HG03097 (cell line): ENCODE results near the gene ZBTB5.

ENCODE experiments used
- ATAC-seq: cut with Tn5 transposase; IDR thresholded peaks from one replicate; pipeline ENCODE4 v1.9.1; 2021; ENCODE audit not compliant: unreplicated experiment, low FRiP score

The ZBTB5 gene

DNA sequence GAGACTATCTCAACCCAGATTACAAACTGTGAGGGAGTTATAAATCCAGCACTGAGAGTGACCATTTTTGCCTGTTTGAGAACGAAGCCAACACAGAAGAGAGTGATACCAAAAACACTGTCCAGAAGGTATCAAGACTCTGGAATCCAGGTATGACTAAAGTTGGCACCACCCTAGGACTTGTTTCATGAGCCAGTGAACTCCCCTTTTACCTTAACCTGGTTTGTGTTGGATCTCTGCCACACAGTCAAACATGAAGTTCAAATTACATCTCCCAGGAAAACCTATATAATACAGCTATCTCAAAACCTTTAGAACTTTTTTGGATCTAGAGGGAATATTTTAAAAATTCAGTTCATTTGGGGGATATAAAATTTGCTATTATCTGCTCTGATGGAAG, 11.4 kb downstream of the ZBTB5 start:
- no peak for ATAC-seq

DNA sequence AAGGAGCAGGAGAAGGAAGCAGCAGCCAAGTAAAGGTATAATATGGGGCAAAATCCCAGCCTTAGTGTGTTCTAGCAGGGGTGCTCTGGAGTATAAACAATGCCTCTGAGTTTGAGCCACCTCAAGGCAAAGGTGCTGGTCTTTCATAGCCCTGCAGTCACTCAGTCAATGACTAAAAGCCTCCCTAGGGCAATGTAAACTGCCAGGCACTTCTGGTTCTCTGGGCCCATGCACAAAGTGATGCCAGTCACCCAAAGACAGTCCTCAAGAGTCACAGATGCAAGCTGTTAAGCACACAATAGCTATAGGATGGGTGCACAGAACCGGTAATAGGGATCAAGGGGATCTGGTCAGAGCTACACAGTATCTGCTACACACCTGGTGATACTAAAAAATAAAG, 12.6 kb downstream of the ZBTB5 start:
- no peak for ATAC-seq

DNA sequence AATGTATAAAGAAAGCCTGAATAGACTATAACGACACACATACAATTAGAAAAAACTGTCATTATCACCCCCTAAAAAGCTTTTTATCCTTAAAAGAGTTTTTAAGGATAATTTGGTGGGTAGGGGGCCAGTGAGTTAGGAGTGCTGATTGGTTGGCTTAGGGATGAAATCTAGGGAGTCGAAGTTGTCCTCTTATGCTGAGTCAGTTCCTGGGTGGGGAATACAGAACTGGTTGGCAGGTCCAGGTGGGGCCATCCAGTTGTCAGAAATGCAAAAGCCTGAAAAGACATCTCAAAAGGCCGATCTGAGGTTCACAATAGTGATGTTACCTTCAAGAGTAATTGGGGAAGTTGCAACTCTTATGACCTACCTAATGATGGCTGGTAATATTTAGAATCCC, 13.6 kb downstream of the ZBTB5 start:
- ATAC-seq = no peak

DNA sequence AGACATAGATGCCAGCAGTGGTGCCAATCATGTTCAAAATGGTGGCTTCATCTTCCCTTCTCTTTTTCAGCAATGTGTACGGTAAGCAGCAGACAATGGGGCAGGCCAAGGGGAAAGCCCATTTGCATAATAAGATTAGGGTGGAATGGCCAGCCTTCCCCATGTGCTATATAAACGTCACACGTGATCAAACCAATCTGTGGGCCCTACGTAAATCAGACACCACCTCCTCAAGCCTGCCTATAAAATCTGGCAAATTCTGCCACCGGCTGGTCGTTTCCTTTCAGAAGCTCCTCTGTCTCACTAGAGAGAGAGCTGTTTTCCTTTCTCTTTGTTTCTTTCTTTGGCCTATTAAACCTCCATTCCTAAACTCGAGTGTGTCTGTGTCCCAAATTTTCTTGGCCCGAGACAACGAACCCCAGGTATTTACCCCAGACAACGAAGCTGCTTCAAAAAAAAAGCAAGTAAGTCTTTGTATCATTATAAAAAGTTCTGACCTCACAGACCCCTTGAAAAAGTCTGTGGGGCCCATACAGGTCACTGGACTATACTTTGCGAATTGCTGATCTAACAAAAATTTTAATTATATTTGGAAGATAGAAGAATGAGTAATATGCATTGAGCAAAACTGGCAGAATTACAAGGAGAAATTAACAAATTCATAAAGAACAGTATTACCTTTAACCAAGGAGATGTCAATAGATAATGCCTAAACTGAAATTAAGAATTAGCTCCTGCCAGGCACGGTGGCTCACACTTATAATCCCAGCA, 15.2 kb downstream of the ZBTB5 start:
- no peak for ATAC-seq

DNA sequence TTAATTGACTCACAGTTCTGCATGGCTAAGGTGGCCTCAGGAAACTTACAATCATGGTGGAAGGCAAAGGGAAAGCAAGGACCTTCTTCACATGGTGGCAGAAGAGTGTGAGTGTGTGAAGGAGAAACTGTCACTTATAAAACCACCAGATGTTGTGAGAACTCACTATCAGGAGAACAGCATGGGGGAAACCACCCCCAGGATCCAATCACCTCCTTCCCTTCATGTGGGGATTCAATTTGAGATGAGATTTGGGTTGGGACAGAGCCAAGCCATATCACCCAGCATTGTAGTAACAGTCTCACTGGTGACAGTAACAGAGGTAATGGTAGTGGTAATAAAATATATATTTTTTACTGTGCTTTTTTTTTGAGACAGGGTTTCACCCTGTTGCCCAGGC, 18.1 kb downstream of the ZBTB5 start:
- ATAC-seq = no peak

DNA sequence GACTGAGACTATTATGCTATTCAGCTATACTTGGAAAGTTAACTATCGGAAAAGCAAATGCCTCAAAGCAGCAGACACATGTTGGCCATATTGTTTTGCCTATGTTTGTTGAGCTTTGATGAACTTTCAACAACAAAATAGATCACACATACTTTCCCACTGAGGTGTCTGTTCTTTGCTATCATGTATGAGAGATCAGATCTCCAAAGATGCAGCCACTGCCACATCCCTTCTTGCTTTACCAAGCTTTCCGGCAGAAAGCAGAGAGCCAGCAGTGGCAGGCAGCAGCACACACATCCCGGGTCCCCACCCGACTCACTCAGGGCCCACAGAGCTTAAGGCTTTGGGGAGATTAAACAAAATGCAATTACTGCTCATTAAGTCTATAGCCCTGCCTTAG, 18.8 kb downstream of the ZBTB5 start:
- no peak for ATAC-seq

DNA sequence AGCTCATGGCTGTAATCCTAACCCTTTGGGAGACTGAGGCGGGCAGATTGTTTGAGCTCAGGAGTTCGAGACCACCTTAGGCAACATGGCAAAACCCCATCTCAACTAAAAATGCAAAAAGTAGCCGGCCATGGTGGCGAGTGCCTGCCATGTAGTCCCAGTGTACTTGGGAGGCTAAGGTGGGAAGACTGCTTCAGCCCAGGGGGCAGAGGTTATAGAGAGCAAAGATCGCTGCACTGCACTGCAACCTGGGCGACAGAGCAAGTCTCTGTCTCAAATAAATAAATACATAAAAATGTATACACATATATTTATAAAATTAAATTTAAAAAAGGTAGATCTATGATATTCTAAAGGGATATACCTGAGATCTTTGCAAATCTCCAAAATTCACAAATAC, 19.4 kb downstream of the ZBTB5 start:
- ATAC-seq = no peak

DNA sequence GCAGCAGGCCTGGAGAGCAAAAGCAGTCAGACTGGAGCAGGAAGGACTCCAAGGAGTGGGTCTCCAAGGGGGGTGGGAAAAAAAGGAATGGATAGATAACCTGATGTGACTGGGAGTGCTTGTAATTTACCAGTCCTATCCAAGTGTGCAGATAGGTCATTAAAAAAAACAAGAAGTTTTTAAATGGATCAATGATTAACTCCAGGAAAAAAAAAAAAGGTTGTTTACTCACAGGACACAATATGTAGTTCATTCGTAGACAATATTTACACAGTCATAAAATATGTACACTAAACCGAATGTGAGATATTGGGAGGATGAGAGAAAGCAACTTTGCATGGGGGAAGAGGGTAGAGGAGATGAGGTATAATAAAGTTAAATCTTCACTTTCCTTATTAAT, 20.4 kb downstream of the ZBTB5 start:
- ATAC-seq = no peak

DNA sequence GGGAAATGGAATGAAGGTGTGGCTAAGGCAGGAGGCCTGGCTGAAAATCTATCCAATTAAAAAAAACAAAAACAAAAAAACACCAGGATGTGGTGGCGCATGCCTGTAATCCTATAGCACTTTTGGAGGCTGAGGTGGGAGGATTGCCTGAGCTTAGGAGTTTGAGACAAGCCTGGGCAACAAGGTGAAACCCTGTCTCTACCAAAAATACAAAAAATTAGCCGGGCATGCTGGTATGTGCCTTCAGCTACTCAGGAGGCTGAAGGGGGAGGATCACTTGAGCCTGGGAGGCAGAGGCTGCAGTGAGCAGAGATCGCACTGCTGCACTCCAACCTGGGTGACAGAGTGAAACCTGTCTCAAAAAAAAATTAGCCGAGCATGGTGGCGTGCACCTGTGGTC, 21.7 kb downstream of the ZBTB5 start:
- no peak for ATAC-seq

DNA sequence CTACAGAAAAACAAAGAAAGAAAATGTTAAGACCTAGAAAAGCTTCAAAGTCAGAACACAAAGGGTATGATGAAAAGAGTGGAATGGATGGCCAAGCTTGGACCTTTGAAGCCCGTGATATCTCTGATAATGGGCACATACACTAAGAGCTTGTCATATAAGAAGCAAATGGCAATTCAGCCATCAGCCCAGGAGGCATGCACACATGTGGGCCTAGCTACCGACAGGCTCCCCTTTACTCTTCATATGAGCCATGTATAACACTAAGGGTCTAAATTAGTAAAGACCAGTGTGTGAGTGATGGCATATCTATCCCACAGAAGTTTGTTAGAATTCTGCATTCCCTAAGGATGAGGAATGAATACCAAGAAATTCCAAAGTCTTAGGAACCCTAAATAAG, 22.7 kb downstream of the ZBTB5 start:
- ATAC-seq = no peak

DNA sequence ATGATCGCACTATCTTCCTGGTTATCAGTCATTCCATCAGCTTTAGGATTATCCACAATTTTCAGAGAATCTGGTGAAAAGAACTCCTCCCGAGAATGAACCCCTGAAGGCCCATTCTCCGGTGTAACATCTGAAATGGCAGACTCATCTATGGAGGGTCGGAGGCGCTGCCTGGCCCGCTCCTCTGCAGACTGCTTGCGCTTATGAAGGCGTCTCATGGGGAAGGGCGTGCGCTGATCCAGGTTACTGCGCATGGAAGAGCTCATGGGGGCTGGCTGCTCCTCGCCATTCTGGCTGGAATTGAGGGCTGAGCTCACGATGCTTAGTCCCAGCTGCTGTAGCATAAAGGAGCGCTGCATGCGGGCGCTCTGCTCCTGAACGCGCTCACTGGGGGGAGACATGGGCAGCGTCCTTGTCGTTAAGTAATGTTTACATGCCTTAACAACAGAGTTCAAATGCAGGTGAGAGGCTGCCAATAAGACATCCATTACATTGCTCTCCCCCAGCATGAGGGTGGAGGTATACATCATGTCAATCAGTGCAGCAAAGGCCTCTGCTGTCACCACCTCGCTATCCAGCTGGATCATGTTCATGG, 23.4 kb downstream of the ZBTB5 start:
- no peak for ATAC-seq

DNA sequence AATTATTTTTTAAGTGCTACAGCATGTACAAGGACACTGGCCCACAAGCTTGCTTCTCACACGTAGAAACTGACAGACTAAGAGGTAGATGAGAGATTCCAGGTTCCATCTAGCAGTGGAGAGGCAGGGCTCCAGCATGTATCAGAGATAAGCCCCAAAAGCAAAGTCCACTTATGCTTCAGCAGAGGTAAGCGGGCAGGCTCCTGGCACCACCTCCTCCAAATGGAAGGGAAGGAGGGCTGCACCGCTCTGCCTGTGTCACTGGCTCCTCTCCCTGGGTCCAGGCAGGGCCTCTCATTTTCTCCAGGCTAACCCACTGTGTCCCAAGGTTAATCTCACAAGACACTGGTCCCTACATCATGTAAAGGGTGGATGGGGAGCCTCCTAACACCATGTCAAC, 26.9 kb downstream of the ZBTB5 start:
- no peak for ATAC-seq

DNA sequence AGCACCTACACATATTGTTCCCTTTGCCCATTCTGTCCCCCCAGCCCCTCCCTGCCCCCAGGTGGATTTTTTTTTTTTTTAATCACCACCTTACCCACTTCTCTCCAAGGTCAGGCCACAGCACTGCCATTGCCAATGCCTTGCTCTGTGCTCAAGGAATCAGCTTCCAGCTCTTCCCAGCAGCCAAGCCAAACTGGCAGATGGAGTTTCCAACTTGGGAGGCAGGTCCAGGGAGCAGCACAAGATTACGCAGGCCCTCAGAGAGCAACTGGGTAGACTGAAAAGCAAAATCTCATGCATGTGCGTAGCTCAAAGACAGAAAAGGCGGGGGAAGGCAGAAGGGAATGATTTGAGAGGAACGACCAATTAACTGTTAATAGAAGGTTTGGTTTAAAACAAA, 27.6 kb downstream of the ZBTB5 start:
- no peak for ATAC-seq

DNA sequence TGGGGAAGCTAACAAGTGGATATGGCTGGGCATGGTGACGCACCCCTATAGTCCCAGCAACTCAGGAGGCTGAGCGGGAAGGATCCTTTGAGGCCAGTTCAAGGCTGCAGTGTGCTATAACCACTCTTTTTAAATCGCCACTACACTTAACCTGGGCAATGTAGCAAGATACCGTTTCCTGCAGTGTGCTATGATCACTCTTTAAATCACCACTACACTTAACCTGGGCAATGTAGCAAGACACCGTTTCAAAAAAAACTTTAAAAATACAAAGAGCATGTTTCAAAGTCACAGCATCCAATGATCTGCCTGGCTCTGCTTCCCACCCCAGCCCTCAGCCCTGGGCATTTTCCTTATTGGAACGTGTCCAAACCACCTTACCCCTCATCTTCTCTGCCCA, 28.2 kb downstream of the ZBTB5 start:
- ATAC-seq = no peak

DNA sequence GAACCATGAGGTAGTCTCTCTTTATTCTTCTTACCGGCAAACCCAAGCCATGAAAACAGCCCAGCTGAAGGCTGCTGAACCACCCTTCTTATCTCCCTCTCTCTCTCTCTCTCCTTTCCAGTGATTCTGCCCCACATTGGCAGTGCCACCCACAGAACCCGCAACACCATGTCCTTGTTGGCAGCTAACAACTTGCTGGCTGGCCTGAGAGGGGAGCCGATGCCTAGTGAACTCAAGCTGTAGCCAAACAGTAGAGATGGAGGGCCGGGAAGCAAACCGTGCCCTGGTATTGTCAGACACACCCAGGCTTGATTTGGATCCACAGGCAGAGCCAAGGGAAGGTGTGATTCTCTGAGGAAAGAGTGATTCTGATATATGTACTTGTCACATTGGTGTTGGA, 28.7 kb downstream of the ZBTB5 start:
- no peak for ATAC-seq

DNA sequence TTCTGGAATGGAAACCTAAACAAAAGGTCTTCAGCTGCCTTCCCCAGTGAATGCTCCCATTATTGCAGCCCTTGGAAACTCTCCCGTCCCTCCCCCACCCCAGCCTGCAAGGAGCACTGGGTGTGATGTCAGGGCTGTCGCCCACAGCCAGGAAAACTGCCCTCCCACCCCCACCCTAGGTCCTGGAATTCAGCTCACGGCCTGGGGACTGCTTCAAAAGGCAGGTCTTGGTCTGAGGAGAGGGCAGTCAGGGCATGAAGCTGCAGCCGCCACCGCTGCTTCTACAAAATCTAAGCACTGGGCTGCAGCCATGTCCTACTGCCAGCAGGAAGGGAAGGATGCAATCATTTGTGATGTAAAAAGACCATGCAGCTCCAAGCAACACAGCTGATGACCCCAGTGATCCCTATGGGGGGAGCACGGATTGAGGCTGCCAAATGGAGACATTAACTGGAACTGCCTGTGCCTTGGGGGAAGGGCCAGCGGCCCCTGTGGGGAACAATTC, 31.3 kb downstream of the ZBTB5 start:
- no peak for ATAC-seq

DNA sequence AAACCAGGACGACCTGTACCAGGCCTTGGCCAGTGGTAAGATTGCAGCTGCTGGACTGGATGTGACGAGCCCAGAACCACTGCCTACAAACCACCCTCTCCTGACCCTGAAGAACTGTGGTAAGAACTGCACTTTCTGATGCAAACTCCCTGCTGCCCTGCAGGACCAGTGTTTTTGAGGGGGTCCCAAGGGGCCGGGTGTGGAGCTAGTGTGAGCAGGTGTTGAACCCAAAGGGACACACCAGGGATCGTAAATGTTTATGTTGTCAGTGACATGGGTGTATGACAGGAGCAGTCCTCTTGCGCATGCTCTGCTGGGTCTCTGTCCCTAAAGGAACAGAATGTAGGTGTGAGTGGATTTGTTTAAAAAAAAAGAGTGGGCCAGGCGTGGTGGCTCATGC, 33.2 kb downstream of the ZBTB5 start:
- no peak for ATAC-seq

DNA sequence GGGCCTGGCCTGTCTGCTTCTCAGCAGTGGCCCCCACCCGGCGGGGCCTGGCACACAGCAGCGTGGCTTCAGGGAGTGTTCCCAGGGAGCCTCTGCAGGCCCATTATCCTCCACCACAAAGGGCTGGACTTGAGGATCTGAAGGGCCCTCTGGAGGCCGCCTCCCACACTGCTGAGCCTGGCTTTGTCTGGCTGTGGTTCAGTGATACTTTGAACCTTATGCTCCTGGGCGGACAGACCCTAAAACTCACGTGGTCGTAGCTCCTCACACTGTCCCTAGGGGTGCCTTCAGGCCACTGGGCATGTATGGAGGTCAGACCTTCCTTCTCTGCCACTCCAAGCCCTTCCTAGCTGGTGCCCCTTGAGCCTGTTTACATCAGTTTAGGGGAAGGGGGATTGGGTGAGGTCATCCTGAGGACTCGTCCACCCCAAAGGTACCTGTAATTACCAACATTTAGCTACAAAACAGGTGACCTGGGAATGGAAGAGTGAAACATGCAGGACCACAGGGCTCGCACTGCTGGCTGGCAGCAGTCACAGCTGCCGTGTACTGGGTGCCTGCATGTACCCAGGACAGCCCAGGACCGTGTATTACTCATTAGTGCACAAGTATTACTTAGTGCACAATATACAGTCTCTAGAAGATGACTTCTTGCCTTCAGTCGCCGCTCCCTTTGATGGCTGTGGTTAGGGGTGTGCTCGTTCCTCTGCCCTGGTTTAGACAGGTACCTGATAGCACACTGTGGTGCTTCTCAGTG, 34.2 kb downstream of the ZBTB5 start:
- ATAC-seq = no peak

DNA sequence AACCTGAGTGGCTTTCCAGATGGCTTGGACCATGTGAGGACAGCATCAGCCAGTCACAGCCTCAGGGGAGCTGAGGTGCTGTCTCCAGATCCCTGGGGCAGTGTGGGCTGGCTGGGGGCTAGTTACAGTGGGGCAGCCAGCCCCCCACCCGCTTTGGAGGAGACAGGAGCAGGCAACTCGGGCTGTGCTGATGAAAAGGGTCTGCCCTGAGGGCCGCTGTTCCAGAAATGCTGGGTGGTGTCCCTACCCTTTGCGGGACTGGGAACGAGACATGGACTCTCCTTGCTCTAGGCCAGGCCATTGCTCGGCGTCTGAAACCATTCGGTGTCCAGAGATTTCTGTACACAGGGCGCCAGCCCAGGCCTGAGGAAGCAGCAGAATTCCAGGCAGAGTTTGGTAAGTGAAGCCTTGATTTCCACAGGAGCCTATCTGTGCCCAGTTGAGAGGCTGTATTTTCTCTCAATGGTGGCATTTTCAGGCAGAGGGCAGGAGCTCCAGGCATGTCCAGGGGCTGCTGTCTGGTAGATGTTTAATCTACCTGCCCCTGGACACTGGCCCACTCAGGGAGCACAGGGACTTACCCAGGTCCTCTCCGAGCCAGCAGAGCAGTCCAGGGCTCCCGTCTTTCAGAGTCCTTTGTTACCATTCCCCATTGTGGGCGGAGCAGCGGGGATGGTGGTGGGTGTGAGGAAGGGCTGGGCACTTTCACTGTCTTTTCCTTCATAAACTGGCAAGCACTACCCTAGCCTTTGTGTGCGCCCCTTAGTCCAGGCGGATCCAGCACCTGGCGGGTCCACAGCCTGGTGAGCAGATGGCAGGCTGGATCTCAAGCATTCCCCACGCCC, 35.6 kb downstream of the ZBTB5 start:
- ATAC-seq = no peak

DNA sequence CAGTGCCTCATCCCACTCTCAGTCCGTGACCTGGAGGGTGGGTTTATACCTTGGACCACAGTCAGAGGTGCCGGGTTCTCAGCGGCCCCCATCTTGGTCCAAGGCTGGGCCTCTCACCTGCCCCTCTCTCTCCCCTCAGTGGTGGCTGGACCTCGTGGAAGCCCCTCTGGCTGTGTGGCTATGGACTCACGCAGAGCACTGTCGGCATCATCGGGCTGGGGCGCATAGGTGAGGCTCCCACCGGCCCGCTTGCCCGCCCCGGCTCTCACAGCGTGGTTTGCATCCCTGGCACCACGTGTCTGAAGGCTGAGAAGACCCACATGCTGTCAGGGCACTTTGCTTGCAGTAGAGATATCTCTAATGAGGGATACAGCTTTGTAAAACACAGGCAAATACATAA, 36.9 kb downstream of the ZBTB5 start:
- ATAC-seq = no peak

DNA sequence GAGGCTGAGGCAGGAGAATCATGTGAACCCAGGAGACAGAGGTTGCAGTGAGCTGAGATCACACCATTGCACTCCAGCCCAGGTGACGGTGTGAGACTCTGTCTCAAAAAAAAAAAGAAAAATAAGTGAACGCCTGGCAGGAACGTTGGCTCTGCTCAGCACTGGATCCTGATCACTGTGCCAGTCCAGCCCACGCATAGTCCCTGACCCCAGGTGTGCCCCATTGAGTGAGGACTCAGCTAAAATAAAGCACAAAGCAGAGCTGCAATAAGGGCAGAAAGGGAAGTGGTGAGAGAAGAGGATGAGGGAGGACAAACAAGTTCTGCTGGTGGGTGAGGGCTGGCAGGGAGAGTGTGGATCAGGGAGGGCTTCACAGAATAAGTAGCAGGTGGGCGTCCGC, 38.4 kb downstream of the ZBTB5 start:
- no peak for ATAC-seq
